Measurements from ENCODE around the gene NUDT16. TPM values are rescaled to one million over a fixed set of nuclear protein-coding genes. Genes with fewer than 3 reads are reported as not detected.

The NUDT16 gene
- total and polyA plus RNA-seq, 2 of the 8 experiments (the other 6 are each of a cell fraction or from before 2014, with no cell fraction given): 8.5 to 19.1 TPM

DNA sequence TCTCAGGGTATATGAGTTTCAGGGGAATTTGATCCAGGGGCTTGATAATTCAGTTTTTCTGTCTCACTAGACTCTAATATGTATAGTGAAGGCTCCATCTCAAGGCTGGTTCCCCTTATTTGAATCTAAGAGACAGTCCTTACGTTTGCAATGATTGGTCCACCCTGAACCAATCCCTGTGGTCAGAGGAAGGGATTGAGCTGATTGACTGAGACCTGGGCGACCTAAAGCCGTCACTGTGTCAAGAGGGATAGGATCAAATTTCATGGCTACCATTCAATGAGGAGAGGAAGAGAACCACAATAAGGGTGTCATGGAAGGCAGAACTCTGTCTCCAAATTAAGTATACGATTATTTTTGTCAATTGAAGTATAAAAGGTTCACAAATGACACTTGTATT is 16.3 kb downstream of the NUDT16 start:
- Histone ChIP-seq H3K14ac (ENCODE audit: insufficient read length) (no peak overlapping the region), H2BK5ac (ENCODE audit: low read depth, low read length) (no peak overlapping the region), H3K23ac (ENCODE audit: insufficient read length) (no peak overlapping the region), H3K27me3 (replicated peaks in 1 of 4; ENCODE audit: control insufficient read depth in 3 of 4, extremely low read depth in 1 of 4, insufficient read depth in 3 of 4, low read length in 3 of 4) (no peaks in the 10 kb centered on the region), H3K18ac (ENCODE audit: extremely low read depth, low read length) (no peak overlapping the region), H2AK5ac (ENCODE audit: low read depth, low read length) (no peak overlapping the region), H3K4me1 (replicated peaks in 1 of 4; ENCODE audit: control insufficient read depth in 3 of 4, insufficient read depth in 4 of 4, low read length in 3 of 4) (no peaks in the 10 kb centered on the region), H3K79me1 (ENCODE audit: low read depth, low read length) (no peaks in the 10 kb centered on the region), H3K9me3 (ENCODE audit: insufficient read depth in 2 of 2, low read depth in 1 of 2, low read length in 1 of 2) (no peaks in the 10 kb centered on the region), H2BK15ac (ENCODE audit: low read length) (no peak overlapping the region), H3K9ac (replicated peaks in 1 of 4; ENCODE audit: extremely low read depth in 1 of 4, low read depth in 3 of 4, low read length in 3 of 4) (no peak overlapping the region), H3K4me2 (ENCODE audit: insufficient read depth in 1 of 2, low read depth in 2 of 2, low read length in 2 of 2) (no peak overlapping the region), H2AFZ (ENCODE audit: low read length) (no peak overlapping the region), H4K91ac (replicated peaks; ENCODE audit: insufficient read length, low read length) (no peak overlapping the region), H3K27ac (ENCODE audit: low read depth, low read length) (no peak overlapping the region), H3K79me2 (ENCODE audit: control insufficient read depth in 1 of 2, insufficient read depth in 2 of 2, low read length in 2 of 2) (no peaks in the 10 kb centered on the region), H4K20me1 (replicated peaks in 1 of 2; ENCODE audit: control insufficient read depth in 1 of 2, insufficient read depth in 2 of 2, low read length in 2 of 2) (no peaks in the 10 kb centered on the region), H3K56ac (replicated peaks; ENCODE audit: insufficient read length, low read depth, low read length) (no peak overlapping the region), H2BK12ac (ENCODE audit: low read depth, low read length) (no peak overlapping the region), H2BK120ac (replicated peaks; ENCODE audit: low read depth, low read length) (no peak overlapping the region), H3K4ac (replicated peaks; ENCODE audit: insufficient read length, low read depth, low read length) (no peak overlapping the region), H4K5ac (ENCODE audit: insufficient read length, low read depth, low read length) (no peak overlapping the region), H3K4me3 (ENCODE audit: extremely low read depth in 1 of 4, insufficient read depth in 2 of 4, low read depth in 3 of 4, low read length in 4 of 4) (no peak overlapping the region), H4K8ac (ENCODE audit: extremely low read depth, insufficient read depth, low read length) (no peak overlapping the region), H2BK20ac (ENCODE audit: low read length) (no peak overlapping the region), H3K23me2 (ENCODE audit: low read depth, low read length) (no peaks in the 10 kb centered on the region), H3K36me3 (ENCODE audit: control insufficient read depth in 2 of 4, insufficient read depth in 4 of 4, low read length in 3 of 4) (no peaks in the 10 kb centered on the region)
- POLR2A ChIA-PET (ENCODE audit: partially characterized antibody): no interaction called here
- no peak for FAIRE-seq
- CTCF ChIA-PET (ENCODE audit: partially characterized antibody): no interaction called here
- DNase-seq (ENCODE audit: low read depth in 1 of 2, low spot score in 2 of 2): no peak
- 80% methylated on average over 4 of the region's 4 CpGs; no CpG with 5 or more reads in 1 of the 2 experiments for WGBS, 2 experiments (ENCODE audit: extremely low coverage in 1 of 2, insufficient coverage in 1 of 2, insufficient read length in 1 of 2, insufficient replicate concordance in 2 of 2, low coverage in 1 of 2, low lambda C conversion rate in 2 of 2, missing lambda C conversion rate in 1 of 2)
- TF ChIP-seq, protein P1, sequence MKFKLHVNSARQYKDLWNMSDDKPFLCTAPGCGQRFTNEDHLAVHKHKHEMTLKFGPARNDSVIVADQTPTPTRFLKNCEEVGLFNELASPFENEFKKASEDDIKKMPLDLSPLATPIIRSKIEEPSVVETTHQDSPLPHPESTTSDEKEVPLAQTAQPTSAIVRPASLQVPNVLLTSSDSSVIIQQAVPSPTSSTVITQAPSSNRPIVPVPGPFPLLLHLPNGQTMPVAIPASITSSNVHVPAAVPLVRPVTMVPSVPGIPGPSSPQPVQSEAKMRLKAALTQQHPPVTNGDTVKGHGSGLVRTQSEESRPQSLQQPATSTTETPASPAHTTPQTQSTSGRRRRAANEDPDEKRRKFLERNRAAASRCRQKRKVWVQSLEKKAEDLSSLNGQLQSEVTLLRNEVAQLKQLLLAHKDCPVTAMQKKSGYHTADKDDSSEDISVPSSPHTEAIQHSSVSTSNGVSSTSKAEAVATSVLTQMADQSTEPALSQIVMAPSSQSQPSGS (IDR thresholded peaks at IDR 0.05; ENCODE audit: low read length): no peak
- no peak for TF ChIP-seq ASH2L (IDR thresholded peaks at IDR 0.05; ENCODE audit: low read length)
- no peak for TF ChIP-seq KDM4A (IDR thresholded peaks at IDR 0.05; ENCODE audit: low read depth, low read length, severe bottlenecking)
- no peak for TF ChIP-seq TAF1 (IDR thresholded peaks at IDR 0.05; ENCODE audit: low read depth, low read length)
- TF ChIP-seq, protein P2, sequence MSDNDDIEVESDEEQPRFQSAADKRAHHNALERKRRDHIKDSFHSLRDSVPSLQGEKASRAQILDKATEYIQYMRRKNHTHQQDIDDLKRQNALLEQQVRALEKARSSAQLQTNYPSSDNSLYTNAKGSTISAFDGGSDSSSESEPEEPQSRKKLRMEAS (IDR thresholded peaks at IDR 0.05): no peak
- TF ChIP-seq CHD1 (IDR thresholded peaks at IDR 0.05; ENCODE audit: low read depth, low read length): no peak
- no peak for TF ChIP-seq GABPA (IDR thresholded peaks at IDR 0.05; ENCODE audit: borderline replicate concordance, insufficient read depth, low read length)
- TF ChIP-seq TCF12 (IDR thresholded peaks at IDR 0.05; ENCODE audit: low read depth, low read length): no peak
- no peak for TF ChIP-seq POU5F1 (IDR thresholded peaks at IDR 0.05; ENCODE audit: low read depth, low read length)
